K562 (cell line): ENCODE results near the gene DCTN1. TPM values are rescaled to one million over a fixed set of nuclear protein-coding genes. Genes with fewer than 3 reads are reported as not detected.

Experiments used
- ATAC-seq: fragments of 200-7000 bp; cut with Tn5 transposase; 3 replicates; pipeline ENCODE4 v1.9.1; 2020; ENCODE audit warnings: moderate library complexity
- BruUV-seq: library from RNA; stranded (reverse); fragments of 400-500 nt; replicated peaks from 2 replicates; lab custom pipeline; 2021; lab: Mats Ljungman, UMichigan
- CTCF ChIA-PET: fragments of 300-600 bp; formaldehyde crosslinking; extraction: SDS; loops from one replicate; lab custom pipeline; 2021; ENCODE audit warnings: low intra/inter-chr PET ratio; lab: Yijun Ruan, JAX
- POLR2A ChIA-PET: fragments of 300-600, 350-650 bp; sonication (Branson Sonifier 250); formaldehyde crosslinking; extraction: SDS; loops from one replicate; lab custom pipeline; 2021; ENCODE audit warnings: antibody characterized with exemption, inconsistent platforms; lab: Yijun Ruan, JAX
- DNase-seq, 4 experiments: peaks; one replicate each; pipeline versions ENCODE4 v3.0.0 to v3.0.0-alpha.2; 2011 to 2018; ENCODE audit warnings: low spot score in 3 of 4, mixed read lengths in 3 of 4; ENCODE audit errors: extremely low read depth in 1 of 4
- FAIRE-seq: peaks from 2 replicates; lab custom pipeline; 2011; peaks lifted over from hg19 to GRCh38; lab: Jason Lieb, UNC
- H2AFZ ChIP-seq: 2 replicates; pipeline ENCODE4 v1.6.0; 2011; ENCODE audit warnings: low read depth, low read length, control low read depth, inconsistent platforms
- H3K27ac ChIP-seq: fragments of 200-600 bp; 3 replicates; pipeline ENCODE4 v1.8.0; 2011; ENCODE audit warnings: low read depth, mild to moderate bottlenecking, control low read depth, inconsistent platforms, low read length, moderate library complexity, mixed read lengths; ENCODE audit errors: extremely low read depth
- H3K27me3 ChIP-seq, 2 experiments: fragments of 300-600 bp in 1 of 2; 2 replicates in 1 of 2; 3 replicates in 1 of 2; pipeline versions ENCODE4 v1.6.0 to v1.8.0; 2011; ENCODE audit warnings: inconsistent platforms in 2 of 2, low read length in 2 of 2, mild to moderate bottlenecking in 1 of 2, mixed read lengths in 1 of 2, moderate library complexity in 1 of 2; ENCODE audit not compliant: control insufficient read depth in 2 of 2, insufficient read depth in 2 of 2
- H3K36me3 ChIP-seq: fragments of 300-600 bp; 3 replicates; pipeline ENCODE4 v1.8.0; 2011; ENCODE audit warnings: mild to moderate bottlenecking, low read length, inconsistent platforms; ENCODE audit not compliant: control insufficient read depth, insufficient read depth
- H3K4me1 ChIP-seq, 2 experiments: fragments of 200-600 bp in 1 of 2; replicated peaks in 1 of 2; 2 replicates in 1 of 2; 3 replicates in 1 of 2; pipeline versions ENCODE4 v1.5.1 to v1.8.0; 2011; ENCODE audit warnings: inconsistent platforms in 2 of 2, low read length in 2 of 2, mild to moderate bottlenecking in 1 of 2, mixed read lengths in 1 of 2, moderate library complexity in 1 of 2; ENCODE audit not compliant: control insufficient read depth in 2 of 2, insufficient read depth in 2 of 2
- H3K4me2 ChIP-seq: 2 replicates; pipeline ENCODE4 v1.6.1; 2011; ENCODE audit warnings: low read length, control low read depth, inconsistent platforms, mixed read lengths; ENCODE audit not compliant: insufficient read depth
- H3K4me3 ChIP-seq: fragments of 200-600 bp; sonication (generic), shearing (Covaris generic); 2 replicates; pipeline ENCODE4 v1.5.1; 2016; ENCODE audit warnings: control low read depth, inconsistent platforms
- H3K79me2 ChIP-seq: fragments of 200-600 bp; 3 replicates; pipeline ENCODE4 v1.8.0; 2011; ENCODE audit warnings: low read length, inconsistent platforms; ENCODE audit not compliant: control insufficient read depth, insufficient read depth
- H3K9ac ChIP-seq, 2 experiments: 2 replicates each; pipeline versions ENCODE4 v1.6.0 to v1.6.1; 2011; ENCODE audit warnings: low read depth in 2 of 2, low read length in 2 of 2, control low read depth in 1 of 2, inconsistent platforms in 1 of 2, mild to moderate bottlenecking in 1 of 2, mixed read lengths in 1 of 2; ENCODE audit not compliant: insufficient read depth in 1 of 2
- H3K9me1 ChIP-seq: one replicate; pipeline ENCODE4 v1.6.0; 2011; ENCODE audit warnings: inconsistent platforms, mild to moderate bottlenecking, low read length, moderate library complexity; ENCODE audit not compliant: control insufficient read depth, insufficient read depth
- H3K9me3 ChIP-seq: replicated peaks from 2 replicates; pipeline ENCODE4 v1.5.1; 2011; ENCODE audit warnings: low read depth, low read length, inconsistent platforms; ENCODE audit not compliant: control insufficient read depth, insufficient read depth
- H4K20me1 ChIP-seq: replicated peaks from 2 replicates; pipeline ENCODE4 v1.6.1; 2011; ENCODE audit warnings: low read length, inconsistent platforms, mixed read lengths; ENCODE audit not compliant: control insufficient read depth, insufficient read depth
- E2F3 ChIP-seq: fragments of 250-450 bp; sonication (Bioruptor Pico); IDR thresholded peaks from 2 replicates; pipeline ENCODE4 v1.4.0; 2020; ENCODE audit warnings: mild to moderate bottlenecking
- FOSL1 ChIP-seq: fragments of 200-800 bp; sonication (Bioruptor generic); conservative IDR thresholded peaks from 2 replicates; pipeline ENCODE4 v1.6.1; 2016; ENCODE audit warnings: missing genetic modification characterization, missing compliant biosample characterization
- HOXB6 ChIP-seq: fragments of 250-450 bp; sonication (Bioruptor Pico); IDR thresholded peaks from 2 replicates; pipeline ENCODE4 v1.5.1; 2022; ENCODE audit warnings: mild to moderate bottlenecking, borderline replicate concordance
- IFI16 ChIP-seq: fragments of 250-450 bp; sonication (Bioruptor Pico); IDR thresholded peaks from 2 replicates; pipeline ENCODE4 v2.1.2; 2022; ENCODE audit warnings: mild to moderate bottlenecking, inconsistent platforms
- PCBP1 ChIP-seq: fragments of 200-400 bp; formaldehyde crosslinking; IDR thresholded peaks from 2 replicates; pipeline ENCODE4 v1.6.1; 2018; ENCODE audit warnings: mild to moderate bottlenecking, low read depth, low read length; ENCODE audit not compliant: poor library complexity, severe bottlenecking
- PTTG1 ChIP-seq: fragments of 450-650 bp; IDR thresholded peaks from 2 replicates; pipeline ENCODE4 v1.6.1; 2016; ENCODE audit warnings: low read depth, mild to moderate bottlenecking, missing genetic modification characterization, missing compliant biosample characterization
- RAD21 ChIP-seq, 2 experiments: fragments of 250-450 bp in 1 of 2; fragments of 450-650 bp in 1 of 2; sonication (Bioruptor Pico) in 1 of 2; formaldehyde crosslinking in 1 of 2; IDR thresholded peaks in 1 of 2; conservative IDR thresholded peaks in 1 of 2; 2 replicates each; pipeline versions ENCODE4 v1.4.0 to v1.8.0; 2020 to 2022; ENCODE audit warnings: mild to moderate bottlenecking in 2 of 2, moderate library complexity in 1 of 2
- ZEB2 ChIP-seq: fragments of 450-650 bp; IDR thresholded peaks from 2 replicates; pipeline ENCODE4 v1.6.1; 2016
- ZNF124 ChIP-seq: sonication (generic); formaldehyde crosslinking; IDR thresholded peaks from 2 replicates; pipeline ENCODE4 v1.8.1; 2022; ENCODE audit warnings: missing genetic modification reagents
- ZNF232 ChIP-seq: sonication (generic); formaldehyde crosslinking; IDR thresholded peaks from 2 replicates; pipeline ENCODE4 v1.8.0; 2022; ENCODE audit warnings: mild to moderate bottlenecking, missing genetic modification reagents
- ZNF253 ChIP-seq: fragments of 250-450 bp; sonication (Bioruptor Pico); conservative IDR thresholded peaks from 2 replicates; pipeline ENCODE4 v1.6.1; 2021; ENCODE audit warnings: mild to moderate bottlenecking
- ZNF282 ChIP-seq: sonication (generic); formaldehyde crosslinking; IDR thresholded peaks from 2 replicates; pipeline ENCODE4 v1.8.1; 2023; ENCODE audit warnings: missing genetic modification reagents
- WGBS: fragments of 100-300 bp; shearing (Covaris generic); methylation state at CpG from one replicate; pipeline ENCODE4 v1.1.6; 2016; ENCODE audit warnings: low coverage, mixed read lengths; ENCODE audit not compliant: insufficient coverage; ENCODE audit errors: missing lambda C conversion rate; 5-methylcytosine and 5-hydroxymethylcytosine counted together
- in situ Hi-C: fragments of 300-500 bp; cut with MboI; formaldehyde crosslinking; loops from 4 replicates; pipeline ENCODE4 v1.15.0; 2018; ENCODE audit warnings: inconsistent platforms, mixed read lengths
- intact Hi-C: fragments of 100-400 bp; cut with micrococcal nuclease; formaldehyde crosslinking; loops from 2 replicates; pipeline ENCODE4 v1.14.2; 2022
- polyA plus RNA-seq, 8 experiments: library from polyadenylated mRNA; depleted of rRNA in 4 of 8; stranded (reverse) in 5 of 8; unstranded in 3 of 8; fragments of >200 nt; fragmentation: Nextera tagmentation in 2 of 8; fragmentation: Illumina TruSeq in 1 of 8; extraction: Ambion mirVana in 2 of 8; extraction: Trizol in 1 of 8; gene quantifications; 2 replicates each; pipeline versions ENCODE4 v1.2.1 to v1.2.3, GENCODE V29; 2011 to 2014; ENCODE audit warnings: inconsistent platforms in 1 of 8, missing spikeins in 1 of 8
- total RNA-seq, 7 experiments: library from RNA; depleted of rRNA in 6 of 7; stranded (reverse); fragments of >200 nt in 6 of 7; fragmentation: Illumina TruSeq in 2 of 7; extraction: Trizol in 2 of 7; gene quantifications; 2 replicates each; pipeline versions ENCODE4 v1.2.1 to v1.2.3, GENCODE V29; 2011 to 2021; ENCODE audit warnings: low replicate concordance in 1 of 7
- TF ChIP-seq, protein P1 (sequence below): IDR thresholded peaks from 2 replicates; pipeline ENCODE4 v1.6.1; 2011; ENCODE audit warnings: borderline replicate concordance, low read depth, mild to moderate bottlenecking, moderate library complexity, low read length; ENCODE audit not compliant: insufficient read depth, poor library complexity, severe bottlenecking
- TF ChIP-seq, protein P2 (sequence below): fragments of 250-450 bp; sonication (Bioruptor Pico); IDR thresholded peaks from 2 replicates; pipeline ENCODE4 v1.9.0; 2021; ENCODE audit warnings: mild to moderate bottlenecking
- TF ChIP-seq, protein P3 (sequence below), 2 experiments: fragments of 450-650 bp; IDR thresholded peaks; 2 replicates each; pipeline ENCODE4 v1.6.1; 2016
- TF ChIP-seq, protein P4 (sequence below): fragments of 250-450 bp; sonication (Bioruptor Pico); IDR thresholded peaks from 2 replicates; pipeline ENCODE4 v1.4.0; 2020; ENCODE audit warnings: mild to moderate bottlenecking
- TF ChIP-seq, protein P5 (sequence below): sonication (generic); formaldehyde crosslinking; IDR thresholded peaks from 2 replicates; pipeline ENCODE4 v1.8.0; 2022; ENCODE audit warnings: mild to moderate bottlenecking, missing genetic modification reagents

The DCTN1 gene
- total and polyA plus RNA-seq, 9 of the 15 experiments (the other 6 are each of a cell fraction or from before 2014, with no cell fraction given): 23.9 to 71.7 (median 45.0) TPM

DNA sequence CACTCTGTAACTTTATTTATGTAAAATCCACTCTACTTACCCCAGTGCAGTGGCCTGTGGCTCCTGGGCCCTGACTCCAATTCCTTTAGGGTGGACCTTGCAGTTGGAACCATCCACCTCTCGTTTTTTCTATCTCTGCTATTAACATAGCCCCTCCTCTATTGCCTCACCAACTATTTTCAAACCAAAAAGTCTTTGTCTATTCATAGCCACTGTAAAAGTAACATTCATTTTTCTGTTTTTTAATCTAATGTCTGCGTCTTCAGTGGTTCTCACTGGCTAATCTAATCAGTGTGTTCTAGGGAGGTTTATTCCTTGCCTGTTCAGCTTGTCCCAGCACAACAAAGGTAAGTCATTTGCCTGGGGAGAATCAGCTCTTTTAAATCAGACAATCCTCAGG is 36.8 kb downstream of the DCTN1 start, which contains the start of gene SLC4A5:
SLC4A5 (minus strand) TSS at position 101 of the 400 bp plus-strand sequence. CDS start 28,393 bp downstream, outside the sequence.
- ATAC-seq: no peak
- TF ChIP-seq ZNF282 (CRISPR knock-in tag) (no peak), IFI16 (CRISPR knock-in tag) (no peak), ZNF232 (CRISPR knock-in tag) (no peak), ZEB2 (no peak), FOSL1 (no peak), PTTG1 (tag) (no peak), ZNF253 (no peak), PCBP1 (no peak), E2F3 (no peak), HOXB6 (no peak), ZNF124 (CRISPR knock-in tag) (no peak), RAD21 (CRISPR knock-in tag; conservative IDR thresholded peaks at IDR 0.05 in 1 of 2, IDR thresholded peaks at IDR 0.05 in 1 of 2) (no peak)
- TF ChIP-seq, protein P1, sequence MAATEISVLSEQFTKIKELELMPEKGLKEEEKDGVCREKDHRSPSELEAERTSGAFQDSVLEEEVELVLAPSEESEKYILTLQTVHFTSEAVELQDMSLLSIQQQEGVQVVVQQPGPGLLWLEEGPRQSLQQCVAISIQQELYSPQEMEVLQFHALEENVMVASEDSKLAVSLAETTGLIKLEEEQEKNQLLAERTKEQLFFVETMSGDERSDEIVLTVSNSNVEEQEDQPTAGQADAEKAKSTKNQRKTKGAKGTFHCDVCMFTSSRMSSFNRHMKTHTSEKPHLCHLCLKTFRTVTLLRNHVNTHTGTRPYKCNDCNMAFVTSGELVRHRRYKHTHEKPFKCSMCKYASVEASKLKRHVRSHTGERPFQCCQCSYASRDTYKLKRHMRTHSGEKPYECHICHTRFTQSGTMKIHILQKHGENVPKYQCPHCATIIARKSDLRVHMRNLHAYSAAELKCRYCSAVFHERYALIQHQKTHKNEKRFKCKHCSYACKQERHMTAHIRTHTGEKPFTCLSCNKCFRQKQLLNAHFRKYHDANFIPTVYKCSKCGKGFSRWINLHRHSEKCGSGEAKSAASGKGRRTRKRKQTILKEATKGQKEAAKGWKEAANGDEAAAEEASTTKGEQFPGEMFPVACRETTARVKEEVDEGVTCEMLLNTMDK: no peak
- TF ChIP-seq, protein P2, sequence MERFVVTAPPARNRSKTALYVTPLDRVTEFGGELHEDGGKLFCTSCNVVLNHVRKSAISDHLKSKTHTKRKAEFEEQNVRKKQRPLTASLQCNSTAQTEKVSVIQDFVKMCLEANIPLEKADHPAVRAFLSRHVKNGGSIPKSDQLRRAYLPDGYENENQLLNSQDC (CRISPR knock-in tag): no peak
- TF ChIP-seq, protein P3, sequence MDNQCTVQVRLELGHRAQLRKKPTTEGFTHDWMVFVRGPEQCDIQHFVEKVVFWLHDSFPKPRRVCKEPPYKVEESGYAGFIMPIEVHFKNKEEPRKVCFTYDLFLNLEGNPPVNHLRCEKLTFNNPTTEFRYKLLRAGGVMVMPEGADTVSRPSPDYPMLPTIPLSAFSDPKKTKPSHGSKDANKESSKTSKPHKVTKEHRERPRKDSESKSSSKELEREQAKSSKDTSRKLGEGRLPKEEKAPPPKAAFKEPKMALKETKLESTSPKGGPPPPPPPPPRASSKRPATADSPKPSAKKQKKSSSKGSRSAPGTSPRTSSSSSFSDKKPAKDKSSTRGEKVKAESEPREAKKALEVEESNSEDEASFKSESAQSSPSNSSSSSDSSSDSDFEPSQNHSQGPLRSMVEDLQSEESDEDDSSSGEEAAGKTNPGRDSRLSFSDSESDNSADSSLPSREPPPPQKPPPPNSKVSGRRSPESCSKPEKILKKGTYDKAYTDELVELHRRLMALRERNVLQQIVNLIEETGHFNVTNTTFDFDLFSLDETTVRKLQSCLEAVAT (IDR thresholded peaks at IDR 0.05): no peak
- TF ChIP-seq, protein P4, sequence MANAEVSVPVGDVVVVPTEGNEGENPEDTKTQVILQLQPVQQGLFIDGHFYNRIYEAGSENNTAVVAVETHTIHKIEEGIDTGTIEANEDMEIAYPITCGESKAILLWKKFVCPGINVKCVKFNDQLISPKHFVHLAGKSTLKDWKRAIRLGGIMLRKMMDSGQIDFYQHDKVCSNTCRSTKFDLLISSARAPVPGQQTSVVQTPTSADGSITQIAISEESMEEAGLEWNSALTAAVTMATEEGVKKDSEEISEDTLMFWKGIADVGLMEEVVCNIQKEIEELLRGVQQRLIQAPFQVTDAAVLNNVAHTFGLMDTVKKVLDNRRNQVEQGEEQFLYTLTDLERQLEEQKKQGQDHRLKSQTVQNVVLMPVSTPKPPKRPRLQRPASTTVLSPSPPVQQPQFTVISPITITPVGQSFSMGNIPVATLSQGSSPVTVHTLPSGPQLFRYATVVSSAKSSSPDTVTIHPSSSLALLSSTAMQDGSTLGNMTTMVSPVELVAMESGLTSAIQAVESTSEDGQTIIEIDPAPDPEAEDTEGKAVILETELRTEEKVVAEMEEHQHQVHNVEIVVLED (CRISPR knock-in tag): no peak
- TF ChIP-seq, protein P5, sequence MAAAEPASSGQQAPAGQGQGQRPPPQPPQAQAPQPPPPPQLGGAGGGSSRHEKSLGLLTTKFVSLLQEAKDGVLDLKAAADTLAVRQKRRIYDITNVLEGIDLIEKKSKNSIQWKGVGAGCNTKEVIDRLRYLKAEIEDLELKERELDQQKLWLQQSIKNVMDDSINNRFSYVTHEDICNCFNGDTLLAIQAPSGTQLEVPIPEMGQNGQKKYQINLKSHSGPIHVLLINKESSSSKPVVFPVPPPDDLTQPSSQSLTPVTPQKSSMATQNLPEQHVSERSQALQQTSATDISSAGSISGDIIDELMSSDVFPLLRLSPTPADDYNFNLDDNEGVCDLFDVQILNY (CRISPR knock-in tag): no peak

More for the DNA sequence above, 36.8 kb downstream of the DCTN1 start, which contains the start of gene SLC4A5:
- 0% methylated on average over 2 of the region's 2 CpGs for WGBS
- POLR2A ChIA-PET: interaction anchor here (1.4 kb wide), 1 partner anchor 8 kb away, joined by 3 read pairs; no protein-coding TSS in a partner anchor
- intact Hi-C loops: no loop called here
- Histone ChIP-seq H3K27ac (no peak within 1 kb of the TSS), H3K9me3 (no peaks in the 10 kb centered on the region), H3K36me3 (no peaks in the 10 kb centered on the region), H3K9me1 (no peaks in the 10 kb centered on the region), H3K27me3 (peaks cover 21 to 34% of the 10 kb centered on the region in 2 experiments; a peak in 4 of 5 replicates), H3K4me2 (no peak within 1 kb of the TSS), H2AFZ (no peak within 1 kb of the TSS; the same call in 1 of the 2 replicates), H3K79me2 (no peaks in the 10 kb centered on the region), H3K4me1 (no peaks in the 10 kb centered on the region), H3K4me3 (no peak within 1 kb of the TSS), H4K20me1 (no peaks in the 10 kb centered on the region), H3K9ac (no peak within 1 kb of the TSS; a peak in 1 of 4 replicates)
- CTCF ChIA-PET: no interaction called here
- in situ Hi-C loops: no loop called here
- DNase-seq (no peak), FAIRE-seq (no peak)
- no TSS peak for BruUV-seq
